Right lobe of liver (tissue), 6 donors: ENCODE measurements around the gene BPIFB2. TPM values are rescaled to one million over a fixed set of nuclear protein-coding genes. Genes with fewer than 3 reads are reported as not detected.

Experiments used
- ATAC-seq, 4 donors: fragments of 200-7000 bp; cut with Tn5 transposase; one replicate each; pipeline ENCODE4 v1.9.1; 2020; ENCODE audit warnings: mild to moderate bottlenecking in 4 of 4, moderate library complexity in 4 of 4
- DNase-seq, 3 donors: peaks; one replicate each; pipeline ENCODE4 v3.0.0-alpha.2; 2020
- H3K27ac ChIP-seq, 3 donors: fragments of 200-600 bp; one replicate each; pipeline ENCODE4 v1.8.0; 2022
- H3K27me3 ChIP-seq, 2 donors: fragments of 200-600 bp; one replicate each; pipeline ENCODE4 v1.8.0; 2022
- H3K36me3 ChIP-seq, 4 donors: fragments of 200-600 bp; sonication (generic) in 1 of 4; one replicate each; pipeline versions ENCODE4 v1.5.1 to v1.8.0; 2017 to 2022; ENCODE audit warnings: control low read depth in 1 of 4
- H3K4me1 ChIP-seq, 4 donors: fragments of 200-600 bp; sonication (generic) in 1 of 4; one replicate each; pipeline versions ENCODE4 v1.5.1 to v1.8.0; 2017 to 2022; ENCODE audit warnings: control low read depth in 1 of 4
- H3K4me3 ChIP-seq, 3 donors: fragments of 200-600 bp; one replicate each; pipeline ENCODE4 v1.8.0; 2022
- H3K9me3 ChIP-seq, 4 donors: fragments of 200-600 bp; sonication (generic) in 1 of 4; one replicate each; pipeline versions ENCODE4 v1.5.1 to v1.8.0; 2017 to 2022; ENCODE audit warnings: control low read depth in 1 of 4
- CTCF ChIP-seq, 4 donors: fragments of 200-600 bp in 3 of 4; fragments of 450-650 bp in 1 of 4; IDR thresholded peaks; one replicate each; pipeline versions ENCODE4 v1.5.1 to v1.8.0; 2016 to 2022; ENCODE audit warnings: antibody characterized with exemption in 4 of 4, mild to moderate bottlenecking in 2 of 4
- POLR2A ChIP-seq: fragments of 450-650 bp; IDR thresholded peaks from one replicate; pipeline ENCODE4 v1.6.1; 2017; ENCODE audit warnings: antibody characterized with exemption, mild to moderate bottlenecking
- WGBS: methylation state at CpG from one replicate; pipeline ENCODE4 v1.1.6; 2018; ENCODE audit warnings: low coverage, low lambda C conversion rate; ENCODE audit not compliant: insufficient coverage; ENCODE audit errors: missing lambda C conversion rate; 5-methylcytosine and 5-hydroxymethylcytosine counted together
- intact Hi-C, 2 donors: fragments of 100-400 bp; cut with DNase I; formaldehyde crosslinking; loops; one replicate each; pipeline versions ENCODE4 v1.11.2 to v1.14.1; 2022
- total RNA-seq, 6 experiments: library from RNA; depleted of rRNA in 2 of 6; stranded (reverse); fragments of >200 nt in 2 of 6; fragmentation: NEBNext Ultra II Directional in 3 of 6; extraction: Animal tissue kit (Norgen Biotek cat#: 25700) in 3 of 6; gene quantifications; one replicate each; pipeline versions ENCODE4 v1.1.0 to v1.2.4, GENCODE V29; 2016 to 2023
- donor health status: DM: no; HTN: yes; CAD: no.
- donor health status: DM: no; HTN: no; CAD: no.
- donor health status: DM: no; HTN: no; CAD: no.
- donor health status: DM: no; HTN: yes; CAD: no.
- donor health status: DM: no; HTN: yes; CAD: no.

Gene BPIFB2
- total RNA-seq, 6 experiments from 2014 or later, result 0.12 TPM; not detected in 5

GRCh38 chr20:33022289-33022688, 14.8 kb downstream of the BPIFB2 start:
- Histone ChIP-seq H3K4me1 (no peaks in the 10 kb centered on the region), H3K27me3 (no peaks in the 10 kb centered on the region), H3K4me3 (no peak overlapping the region), H3K27ac (no peak overlapping the region), H3K9me3 (no peaks in the 10 kb centered on the region), H3K36me3 (no peaks in the 10 kb centered on the region)
- ATAC-seq (no peak), DNase-seq (no peak)
- WGBS, result 92% methylated on average over 2 of the region's 4 CpGs
- TF ChIP-seq CTCF (IDR thresholded peaks at IDR 0.05), result no peak
- no peak for TF ChIP-seq POLR2A
- intact Hi-C loops, result no loop called here

- TF ChIP-seq CTCF (IDR thresholded peaks at IDR 0.05), result no peak
- TF ChIP-seq POLR2A, result no peak
- no peak for ATAC-seq
- Histone ChIP-seq H3K9me3 (no peaks in the 10 kb centered on the region), H3K27ac (no peak overlapping the region), H3K27me3 (no peaks in the 10 kb centered on the region), H3K36me3 (no peaks in the 10 kb centered on the region), H3K4me1 (no peaks in the 10 kb centered on the region), H3K4me3 (no peak overlapping the region)
- DNase-seq, result no peak
- 64% methylated on average over 4 of the region's 7 CpGs for WGBS
- intact Hi-C loops, result no loop called here
Observed at GRCh38 chr20:33022694-33023438, 15.4 kb downstream of the BPIFB2 start.

- Histone ChIP-seq H3K4me1 (no peaks in the 10 kb centered on the region), H3K4me3 (no peak overlapping the region), H3K36me3 (no peaks in the 10 kb centered on the region), H3K27me3 (no peaks in the 10 kb centered on the region), H3K9me3 (no peaks in the 10 kb centered on the region), H3K27ac (no peak overlapping the region)
- WGBS, result 52% methylated on average over 4 of the region's 6 CpGs
- no peak for ATAC-seq
- peak in 1 of 3 donors; percentile 31 for DNase-seq
- intact Hi-C loops, result no loop called here
- TF ChIP-seq CTCF (IDR thresholded peaks at IDR 0.05), result no peak
- no peak for TF ChIP-seq POLR2A
Observed at GRCh38 chr20:33023439-33024242, 16.1 kb downstream of the BPIFB2 start.

- intact Hi-C loops, result no loop called here
Observed at GRCh38 chr20:33024243-33024560, 16.7 kb downstream of the BPIFB2 start.

More at GRCh38 chr20:33024243-33024560, 16.7 kb downstream of the BPIFB2 start:
- H3K27me3 ChIP-seq, result no peaks in the 10 kb centered on the region
- H3K36me3 ChIP-seq, result no peaks in the 10 kb centered on the region
- no peak overlapping the region for H3K27ac ChIP-seq
- ATAC-seq (no peak), DNase-seq (no peak)
- 13% methylated on average over 1 of the region's 1 CpG for WGBS
- no peak overlapping the region for H3K4me3 ChIP-seq
- H3K9me3 ChIP-seq, result no peaks in the 10 kb centered on the region
- TF ChIP-seq POLR2A (no peak), CTCF (IDR thresholded peaks at IDR 0.05) (no peak)
- H3K4me1 ChIP-seq, result no peaks in the 10 kb centered on the region
